Purkinje cell (primary cell): ENCODE measurements around the gene DNAJC25. TPM values are rescaled to one million over a fixed set of nuclear protein-coding genes. Genes with fewer than 3 reads are reported as not detected.

Experiments used
- polyA plus RNA-seq: library from polyadenylated mRNA; unstranded; fragments of >200 nt; fragmentation: Nextera tagmentation; gene quantifications from 2 replicates; pipeline ENCODE4 v1.2.1, GENCODE V29; 2014

DNAJC25 gene
- 17.6 and 21.7 TPM in 2 replicates for polyA plus RNA-seq

GRCh38 chr9:111631214-111631971 is at the start of gene DNAJC25:
DNAJC25 (plus strand) TSS chr9:111631334; CDS start chr9:111631408, 74 bp downstream.

GRCh38 chr9:111599092-111599954 is 31.8 kb upstream of the DNAJC25 start, which contains the start of gene PTGR1:
PTGR1 (minus strand) TSS chr9:111599647; CDS start chr9:111597422, 2,225 bp downstream.

GRCh38 chr9:111661150-111661801 is 30.1 kb downstream of the DNAJC25 start, which contains the start of gene GNG10:
GNG10 (plus strand) TSS chr9:111661605; CDS start chr9:111661635, 30 bp downstream.

Other genes starting within 250 kb of the DNAJC25 start
- 52.8 and 62.2 TPM in 2 replicates for gene ECPAS, start 147.0 kb upstream of the DNAJC25 start, polyA plus RNA-seq
- gene ZNF483, start 106.2 kb upstream of the DNAJC25 start, polyA plus RNA-seq: 4.0 and 10.0 TPM in 2 replicates
- gene PTGR1, start 31.7 kb upstream of the DNAJC25 start, polyA plus RNA-seq: 24.6 and 33.5 TPM in 2 replicates
- 40.0 and 46.0 TPM in 2 replicates for gene GNG10, start 30.3 kb downstream of the DNAJC25 start, polyA plus RNA-seq
- gene SHOC1, start 163.6 kb downstream of the DNAJC25 start, polyA plus RNA-seq: 0.62 and 0.76 TPM in 2 replicates